ENCODE measurements around the gene ELF3. TPM values are rescaled to one million over a fixed set of nuclear protein-coding genes. Genes with fewer than 3 reads are reported as not detected.

ELF3 gene
- total and polyA plus RNA-seq, 2 of the 13 experiments (the other 11 are each of a cell fraction or from before 2014, with no cell fraction given): 11.5 to 55.1 TPM

GRCh38 chr1:202007805-202008489, 2.4 kb upstream of the ELF3 start (continued):
- TF ChIP-seq, protein P1, sequence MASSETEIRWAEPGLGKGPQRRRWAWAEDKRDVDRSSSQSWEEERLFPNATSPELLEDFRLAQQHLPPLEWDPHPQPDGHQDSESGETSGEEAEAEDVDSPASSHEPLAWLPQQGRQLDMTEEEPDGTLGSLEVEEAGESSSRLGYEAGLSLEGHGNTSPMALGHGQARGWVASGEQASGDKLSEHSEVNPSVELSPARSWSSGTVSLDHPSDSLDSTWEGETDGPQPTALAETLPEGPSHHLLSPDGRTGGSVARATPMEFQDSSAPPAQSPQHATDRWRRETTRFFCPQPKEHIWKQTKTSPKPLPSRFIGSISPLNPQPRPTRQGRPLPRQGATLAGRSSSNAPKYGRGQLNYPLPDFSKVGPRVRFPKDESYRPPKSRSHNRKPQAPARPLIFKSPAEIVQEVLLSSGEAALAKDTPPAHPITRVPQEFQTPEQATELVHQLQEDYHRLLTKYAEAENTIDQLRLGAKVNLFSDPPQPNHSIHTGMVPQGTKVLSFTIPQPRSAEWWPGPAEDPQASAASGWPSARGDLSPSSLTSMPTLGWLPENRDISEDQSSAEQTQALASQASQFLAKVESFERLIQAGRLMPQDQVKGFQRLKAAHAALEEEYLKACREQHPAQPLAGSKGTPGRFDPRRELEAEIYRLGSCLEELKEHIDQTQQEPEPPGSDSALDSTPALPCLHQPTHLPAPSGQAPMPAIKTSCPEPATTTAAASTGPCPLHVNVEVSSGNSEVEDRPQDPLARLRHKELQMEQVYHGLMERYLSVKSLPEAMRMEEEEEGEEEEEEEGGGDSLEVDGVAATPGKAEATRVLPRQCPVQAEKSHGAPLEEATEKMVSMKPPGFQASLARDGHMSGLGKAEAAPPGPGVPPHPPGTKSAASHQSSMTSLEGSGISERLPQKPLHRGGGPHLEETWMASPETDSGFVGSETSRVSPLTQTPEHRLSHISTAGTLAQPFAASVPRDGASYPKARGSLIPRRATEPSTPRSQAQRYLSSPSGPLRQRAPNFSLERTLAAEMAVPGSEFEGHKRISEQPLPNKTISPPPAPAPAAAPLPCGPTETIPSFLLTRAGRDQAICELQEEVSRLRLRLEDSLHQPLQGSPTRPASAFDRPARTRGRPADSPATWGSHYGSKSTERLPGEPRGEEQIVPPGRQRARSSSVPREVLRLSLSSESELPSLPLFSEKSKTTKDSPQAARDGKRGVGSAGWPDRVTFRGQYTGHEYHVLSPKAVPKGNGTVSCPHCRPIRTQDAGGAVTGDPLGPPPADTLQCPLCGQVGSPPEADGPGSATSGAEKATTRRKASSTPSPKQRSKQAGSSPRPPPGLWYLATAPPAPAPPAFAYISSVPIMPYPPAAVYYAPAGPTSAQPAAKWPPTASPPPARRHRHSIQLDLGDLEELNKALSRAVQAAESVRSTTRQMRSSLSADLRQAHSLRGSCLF (CRISPR knock-in tag; IDR thresholded peaks at IDR 0.05; ENCODE audit: borderline replicate concordance): no peak
- TF ChIP-seq ETV6 (CRISPR knock-in tag; conservative IDR thresholded peaks at IDR 0.05) (no peak), ZNF232 (CRISPR knock-in tag; IDR thresholded peaks at IDR 0.05; ENCODE audit: borderline replicate concordance) (no peak), DMAP1 (CRISPR knock-in tag; IDR thresholded peaks at IDR 0.05) (no peak), HMGA1 (CRISPR knock-in tag; conservative IDR thresholded peaks at IDR 0.05) (no peak), DZIP1 (CRISPR knock-in tag; IDR thresholded peaks at IDR 0.05) (no peak), ZNF775 (CRISPR knock-in tag; IDR thresholded peaks at IDR 0.05; ENCODE audit: borderline replicate concordance) (no peak), ZBTB39 (CRISPR knock-in tag; IDR thresholded peaks at IDR 0.05) (no peak), HDAC2 (CRISPR knock-in tag; IDR thresholded peaks at IDR 0.05) (no peak), ZNF20 (CRISPR knock-in tag; IDR thresholded peaks at IDR 0.05) (no peak)
